Brain microvascular endothelial cell (primary cell): ENCODE results near the gene BMP8B.
"Not testable (repeated sequence)": the region's sequence is repeated elsewhere in the genome, so short reads cannot be mapped to it uniquely, and the experiment has no call there.

ENCODE experiments used
- DNase-seq: peaks from one replicate; pipeline ENCODE4 v3.0.0-alpha.2; 2020
- H3K27ac ChIP-seq: fragments of 250-450 bp; sonication (Bioruptor Pico); 2 replicates; pipeline ENCODE4 v1.5.1; 2020; ENCODE audit warnings: mild to moderate bottlenecking, moderate library complexity
- H3K27me3 ChIP-seq: fragments of 250-450 bp; sonication (Bioruptor Pico); replicated peaks from 2 replicates; pipeline ENCODE4 v1.5.1; 2020; ENCODE audit warnings: mild to moderate bottlenecking
- H3K36me3 ChIP-seq: fragments of 250-450 bp; sonication (Bioruptor Pico); replicated peaks from 2 replicates; pipeline ENCODE4 v1.5.1; 2020; ENCODE audit warnings: mild to moderate bottlenecking
- H3K4me3 ChIP-seq: 2 replicates; pipeline ENCODE4 v1.5.1; 2011; ENCODE audit warnings: low read depth, mild to moderate bottlenecking, control low read depth, low read length, moderate library complexity
- in situ Hi-C: cut with HindIII; loops from 2 replicates; pipeline ENCODE4 v1.10.0; 2017; ENCODE audit warnings: low sequenced_read_pairs, low pct_ligation_motif_present
- TF ChIP-seq, protein P1 (sequence below): IDR thresholded peaks from 2 replicates; pipeline ENCODE4 v1.5.1; 2011; ENCODE audit warnings: low read depth, mild to moderate bottlenecking, moderate library complexity, low read length, control low read depth, inconsistent platforms; ENCODE audit errors: missing control alignments

The BMP8B gene

DNA sequence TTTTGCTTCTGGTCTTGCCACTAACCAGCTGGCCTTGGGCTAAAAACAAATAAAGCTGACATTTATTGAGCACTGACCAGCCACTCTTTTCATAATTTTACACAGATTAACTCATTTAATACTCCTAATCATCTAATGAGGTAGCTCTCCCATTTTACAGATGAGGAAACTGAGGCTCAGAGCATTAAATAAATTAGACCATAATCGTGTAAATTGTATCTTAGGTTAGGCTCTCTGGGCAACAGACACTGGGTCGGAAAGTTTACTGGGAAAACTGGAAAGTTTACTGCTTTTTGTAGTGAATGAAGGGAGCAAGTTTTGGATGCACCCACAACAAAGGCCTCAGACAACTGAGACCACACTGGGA is 7.3 kb downstream of the BMP8B start:
- TF ChIP-seq, protein P1, sequence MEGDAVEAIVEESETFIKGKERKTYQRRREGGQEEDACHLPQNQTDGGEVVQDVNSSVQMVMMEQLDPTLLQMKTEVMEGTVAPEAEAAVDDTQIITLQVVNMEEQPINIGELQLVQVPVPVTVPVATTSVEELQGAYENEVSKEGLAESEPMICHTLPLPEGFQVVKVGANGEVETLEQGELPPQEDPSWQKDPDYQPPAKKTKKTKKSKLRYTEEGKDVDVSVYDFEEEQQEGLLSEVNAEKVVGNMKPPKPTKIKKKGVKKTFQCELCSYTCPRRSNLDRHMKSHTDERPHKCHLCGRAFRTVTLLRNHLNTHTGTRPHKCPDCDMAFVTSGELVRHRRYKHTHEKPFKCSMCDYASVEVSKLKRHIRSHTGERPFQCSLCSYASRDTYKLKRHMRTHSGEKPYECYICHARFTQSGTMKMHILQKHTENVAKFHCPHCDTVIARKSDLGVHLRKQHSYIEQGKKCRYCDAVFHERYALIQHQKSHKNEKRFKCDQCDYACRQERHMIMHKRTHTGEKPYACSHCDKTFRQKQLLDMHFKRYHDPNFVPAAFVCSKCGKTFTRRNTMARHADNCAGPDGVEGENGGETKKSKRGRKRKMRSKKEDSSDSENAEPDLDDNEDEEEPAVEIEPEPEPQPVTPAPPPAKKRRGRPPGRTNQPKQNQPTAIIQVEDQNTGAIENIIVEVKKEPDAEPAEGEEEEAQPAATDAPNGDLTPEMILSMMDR = no peak

DNA sequence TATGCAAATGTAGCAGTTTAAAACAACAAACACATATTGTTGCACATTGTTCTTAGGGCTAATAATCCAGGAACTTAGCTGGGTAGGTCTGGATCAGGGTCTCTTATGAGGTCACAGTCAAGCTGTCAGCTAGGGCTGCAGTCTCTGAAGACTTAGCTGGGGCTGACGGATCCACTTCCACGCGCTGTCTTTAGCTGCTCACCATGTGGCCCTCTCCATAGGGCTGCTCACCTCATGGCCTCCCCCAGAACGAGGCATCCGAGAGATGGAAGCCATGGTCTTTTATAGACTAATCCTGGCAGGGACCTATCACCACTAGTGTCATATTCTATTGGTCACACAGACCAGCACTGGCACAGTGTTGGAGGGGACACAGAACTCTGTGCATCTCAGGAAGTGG is 8.8 kb downstream of the BMP8B start:
- H3K4me3 ChIP-seq = no peak overlapping the region
- DNase-seq = no peak
- TF ChIP-seq, protein P1 = no peak
- H3K36me3 ChIP-seq = no peaks in the 10 kb centered on the region
- in situ Hi-C loops = no loop called here
- H3K27ac ChIP-seq = no peak overlapping the region
- H3K27me3 ChIP-seq = no peaks in the 10 kb centered on the region

More for the DNA sequence above, 7.3 kb downstream of the BMP8B start:
- Histone ChIP-seq H3K4me3 (no peak overlapping the region), H3K36me3 (no peaks in the 10 kb centered on the region), H3K27me3 (no peaks in the 10 kb centered on the region), H3K27ac (no peak overlapping the region)
- DNase-seq = no peak
- in situ Hi-C loops = no loop called here

DNA sequence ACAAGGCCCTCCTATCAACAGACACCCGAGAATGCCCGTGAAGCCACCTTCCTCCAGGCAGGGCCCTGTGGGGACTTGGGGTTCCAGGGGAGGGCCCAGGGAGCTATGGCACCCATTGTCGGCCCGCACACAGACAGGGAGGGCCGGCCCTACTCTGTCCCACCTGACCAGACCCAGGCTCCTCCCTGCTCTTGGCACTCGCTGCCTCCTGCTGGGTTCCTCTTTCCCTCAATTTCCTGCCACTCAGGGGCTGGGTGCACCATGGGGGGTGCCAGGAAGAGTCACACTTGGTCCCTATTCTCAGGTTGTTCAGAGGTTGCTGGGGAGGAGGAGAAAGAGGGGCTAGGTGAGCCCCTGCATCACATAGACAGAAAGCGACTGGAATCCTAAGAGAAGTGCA is 9.5 kb downstream of the BMP8B start:
- H3K36me3 ChIP-seq = no peaks in the 10 kb centered on the region
- H3K27ac ChIP-seq = no peak overlapping the region
- in situ Hi-C loops = no loop called here
- TF ChIP-seq, protein P1 = no peak
- no peaks in the 10 kb centered on the region for H3K27me3 ChIP-seq
- DNase-seq = no peak
- no peak overlapping the region for H3K4me3 ChIP-seq

DNA sequence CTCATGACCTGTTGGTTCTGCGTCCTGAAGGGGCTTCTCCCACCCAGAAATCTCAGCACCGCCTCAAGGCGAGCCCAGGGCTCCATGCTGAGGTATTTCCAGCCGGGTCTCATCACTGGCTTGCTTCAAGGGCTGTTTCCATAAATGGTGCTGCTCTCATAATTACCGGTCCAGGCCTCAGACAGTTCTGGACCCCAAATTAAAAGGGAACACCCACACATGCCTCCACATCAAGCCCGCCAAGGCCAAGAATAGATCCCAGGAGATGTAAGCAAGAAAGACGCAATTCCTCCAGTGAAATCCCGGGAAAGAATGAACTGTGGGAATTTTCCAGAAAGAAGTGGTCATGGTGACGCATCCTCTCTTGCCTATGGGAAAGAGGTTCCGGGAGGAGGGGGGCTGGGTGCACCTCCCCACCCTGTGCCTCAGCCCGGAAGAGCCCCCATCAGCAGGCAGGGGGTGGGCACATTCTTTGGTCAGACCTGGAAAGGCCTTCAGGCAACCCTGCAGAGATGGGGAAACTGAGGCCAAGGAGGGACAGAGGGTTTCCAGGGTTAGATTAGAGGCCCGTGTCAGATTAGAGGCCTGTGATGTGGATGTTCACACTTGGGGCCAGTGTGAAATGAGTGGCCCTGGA is 10.1 kb downstream of the BMP8B start:
- H3K36me3 ChIP-seq, H3K4me3 ChIP-seq, H3K27ac ChIP-seq, DNase-seq, in situ Hi-C loops, H3K27me3 ChIP-seq: not testable (repeated sequence)

DNA sequence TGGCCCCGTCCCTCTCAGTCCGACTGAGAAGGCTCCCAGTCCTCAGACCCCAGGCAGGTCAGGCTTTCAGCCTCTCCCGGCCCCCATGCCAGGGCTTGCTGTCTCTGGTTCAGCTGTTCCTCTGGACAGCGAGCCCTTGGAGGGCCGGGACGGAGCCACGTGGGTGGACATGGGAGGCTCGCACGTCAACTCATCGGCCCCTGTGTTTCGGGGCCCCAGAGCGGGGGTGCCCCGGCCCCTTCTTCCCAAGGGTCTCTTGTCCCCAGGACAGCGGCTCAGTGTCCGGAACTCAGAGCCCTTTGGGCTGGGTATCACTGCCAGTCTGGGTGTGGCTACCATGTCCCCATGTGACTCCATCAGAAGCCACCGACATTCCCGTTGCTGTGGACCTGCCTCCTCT is 10.8 kb downstream of the BMP8B start:
- in situ Hi-C loops, H3K27me3 ChIP-seq, H3K36me3 ChIP-seq, DNase-seq, H3K27ac ChIP-seq, H3K4me3 ChIP-seq: not testable (repeated sequence)

DNA sequence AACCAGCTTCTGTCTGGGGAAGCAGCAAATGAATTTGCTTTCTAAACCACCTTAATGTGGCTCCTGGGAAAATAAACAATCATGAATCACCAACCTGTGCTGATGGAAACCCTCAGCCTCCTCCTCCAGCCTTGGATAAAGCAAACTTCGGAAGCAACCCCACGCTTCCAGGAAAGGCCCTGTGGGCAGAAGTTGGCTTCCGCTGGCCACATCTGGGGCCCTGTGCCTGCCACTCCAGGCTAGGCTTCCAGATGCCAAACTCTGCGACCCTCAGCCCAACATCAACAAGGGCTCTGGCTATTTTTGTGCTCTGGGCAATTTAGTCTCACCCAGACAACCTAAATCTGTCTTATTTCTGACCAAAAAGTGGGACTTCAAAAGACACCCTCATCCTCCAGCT is 11.4 kb downstream of the BMP8B start:
- TF ChIP-seq, protein P1 = no peak
- H3K27me3 ChIP-seq = no peaks in the 10 kb centered on the region
- no peak overlapping the region for H3K4me3 ChIP-seq
- no peak for DNase-seq
- no peak overlapping the region for H3K27ac ChIP-seq
- in situ Hi-C loops = no loop called here
- no peaks in the 10 kb centered on the region for H3K36me3 ChIP-seq

DNA sequence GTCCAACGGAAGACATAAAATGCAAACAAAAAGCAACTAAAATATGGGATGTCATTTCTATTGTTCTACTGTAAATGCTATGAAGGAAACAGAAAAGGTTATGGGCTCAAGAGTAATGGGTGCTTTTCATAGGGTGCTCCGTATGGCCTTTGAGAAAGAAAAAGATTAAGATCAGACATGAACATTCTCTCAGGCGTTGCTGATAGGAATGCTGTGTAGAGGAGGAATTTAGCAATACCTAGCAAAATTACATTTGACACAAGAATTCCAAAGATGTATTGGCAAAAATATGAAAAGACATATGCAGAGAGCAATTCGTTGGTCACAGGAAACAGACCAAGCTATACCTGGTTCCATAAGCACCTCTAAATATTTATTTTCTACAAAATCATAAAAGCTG is 11.8 kb downstream of the BMP8B start:
- no peaks in the 10 kb centered on the region for H3K27me3 ChIP-seq
- TF ChIP-seq, protein P1 = no peak
- H3K36me3 ChIP-seq = no peaks in the 10 kb centered on the region
- no peak overlapping the region for H3K27ac ChIP-seq
- DNase-seq = no peak
- in situ Hi-C loops = no loop called here
- no peak overlapping the region for H3K4me3 ChIP-seq
